Measurements from ENCODE around the gene MLX.

- TF ChIP-seq CTCF (conservative IDR thresholded peaks at IDR 0.05; ENCODE audit: low read length) = no peak
- no peak for TF ChIP-seq EZH2phosphoT487 (IDR thresholded peaks at IDR 0.05; ENCODE audit: borderline replicate concordance)
These were observed 6.2 kb downstream of the MLX start for GRCh38 chr17:42573095-42573494.
